CD14-positive monocyte (primary cell): ENCODE data around the gene NHS. TPM values are rescaled to one million over a fixed set of nuclear protein-coding genes. Genes with fewer than 3 reads are reported as not detected.

ENCODE experiments used
- DNase-seq, 3 donors: peaks; one replicate each; pipeline ENCODE4 v3.0.0-alpha.2; 2011 to 2022
- H2AFZ ChIP-seq: 2 replicates; pipeline ENCODE4 v1.6.0; 2012; ENCODE audit warnings: mild to moderate bottlenecking, low read depth, low read length, inconsistent platforms; ENCODE audit not compliant: insufficient read depth, poor library complexity, severe bottlenecking
- H3K27ac ChIP-seq, 2 donors: 1 replicate in 1 of 2; 2 replicates in 1 of 2; pipeline ENCODE4 v1.5.1; 2012 to 2013; ENCODE audit warnings: low read length in 2 of 2, control low read depth in 1 of 2, inconsistent platforms in 1 of 2, low read depth in 1 of 2, mild to moderate bottlenecking in 1 of 2
- H3K27me3 ChIP-seq, 2 donors: one replicate each; pipeline versions ENCODE4 v1.6.0 to v1.6.1; 2011 to 2013; ENCODE audit warnings: low read length in 2 of 2; ENCODE audit not compliant: control insufficient read depth in 2 of 2, insufficient read depth in 2 of 2
- H3K36me3 ChIP-seq, 2 donors: replicated peaks in 1 of 2; 1 replicate in 1 of 2; 2 replicates in 1 of 2; pipeline versions ENCODE4 v1.5.1 to v1.6.1; 2012 to 2013; ENCODE audit warnings: low read length in 2 of 2, control low read depth in 1 of 2, inconsistent platforms in 1 of 2, mild to moderate bottlenecking in 1 of 2; ENCODE audit not compliant: insufficient read depth in 2 of 2, control insufficient read depth in 1 of 2
- H3K4me1 ChIP-seq, 2 donors: 1 replicate in 1 of 2; 2 replicates in 1 of 2; pipeline versions ENCODE4 v1.5.1 to v1.6.1; 2012 to 2013; ENCODE audit warnings: low read length in 2 of 2, control low read depth in 1 of 2, inconsistent platforms in 1 of 2, mild to moderate bottlenecking in 1 of 2, moderate library complexity in 1 of 2; ENCODE audit not compliant: insufficient read depth in 2 of 2, control insufficient read depth in 1 of 2
- H3K4me2 ChIP-seq: replicated peaks from 2 replicates; pipeline ENCODE3; 2012; ENCODE audit warnings: low read length, moderate library complexity, mild to moderate bottlenecking; ENCODE audit not compliant: poor library complexity, severe bottlenecking; ENCODE audit errors: extremely low read depth
- H3K4me3 ChIP-seq, 3 experiments: fragments of 200-600 bp in 1 of 3; sonication (generic) in 1 of 3; replicated peaks in 1 of 3; 1 replicate in 2 of 3; 2 replicates in 1 of 3; pipeline ENCODE4 v1.5.1; 2011 to 2013; ENCODE audit warnings: low read length in 3 of 3, mild to moderate bottlenecking in 3 of 3, control low read depth in 2 of 3, low read depth in 2 of 3, inconsistent platforms in 1 of 3, moderate library complexity in 1 of 3
- H3K79me2 ChIP-seq: 2 replicates; pipeline ENCODE4 v1.6.0; 2012; ENCODE audit warnings: mild to moderate bottlenecking, control low read depth, inconsistent platforms, low read length, moderate library complexity; ENCODE audit not compliant: insufficient read depth
- H3K9ac ChIP-seq: 2 replicates; pipeline ENCODE4 v1.6.0; 2017; ENCODE audit warnings: low read length, mild to moderate bottlenecking; ENCODE audit not compliant: insufficient read depth, poor library complexity, severe bottlenecking
- H3K9me3 ChIP-seq, 2 donors: replicated peaks in 1 of 2; 1 replicate in 1 of 2; 2 replicates in 1 of 2; pipeline versions ENCODE4 v1.5.1 to v1.6.1; 2012 to 2013; ENCODE audit warnings: low read length in 2 of 2, control low read depth in 1 of 2; ENCODE audit not compliant: control insufficient read depth in 1 of 2, insufficient read depth in 1 of 2
- H4K20me1 ChIP-seq: 2 replicates; pipeline ENCODE4 v1.6.0; 2012; ENCODE audit warnings: mild to moderate bottlenecking, low read length, control low read depth, moderate library complexity; ENCODE audit not compliant: insufficient read depth
- H3K27ac Mint-ChIP-seq, 7 donors: one replicate each; pipeline ENCODE4 v1.8.0; 2020; ENCODE audit warnings: mild to moderate bottlenecking in 7 of 7, mixed read lengths in 7 of 7, moderate library complexity in 6 of 7, inconsistent platforms in 2 of 7
- H3K27me3 Mint-ChIP-seq, 3 donors: one replicate each; pipeline ENCODE4 v1.8.0; 2021 to 2022; ENCODE audit warnings: low read depth in 3 of 3, mild to moderate bottlenecking in 3 of 3, mixed read lengths in 3 of 3, moderate library complexity in 3 of 3, inconsistent platforms in 1 of 3
- H3K36me3 Mint-ChIP-seq, 2 donors: one replicate each; pipeline ENCODE4 v1.8.0; 2020; ENCODE audit warnings: mixed read lengths in 2 of 2, inconsistent platforms in 1 of 2, mild to moderate bottlenecking in 1 of 2
- H3K4me1 Mint-ChIP-seq: one replicate; pipeline ENCODE4 v1.8.0; 2020; ENCODE audit warnings: mild to moderate bottlenecking, mixed read lengths
- H3K4me3 Mint-ChIP-seq, 2 donors: one replicate each; pipeline ENCODE4 v1.8.0; 2020; ENCODE audit warnings: mild to moderate bottlenecking in 2 of 2, mixed read lengths in 2 of 2, moderate library complexity in 1 of 2
- H3K9me3 Mint-ChIP-seq, 7 donors: one replicate each; pipeline ENCODE4 v1.8.0; 2020 to 2022; ENCODE audit warnings: mixed read lengths in 7 of 7, mild to moderate bottlenecking in 6 of 7, moderate library complexity in 6 of 7, inconsistent platforms in 2 of 7
- WGBS: methylation state at CpG from one replicate; pipeline ENCODE4 v1.1.5; 2013; ENCODE audit warnings: missing lambda C conversion rate; ENCODE audit not compliant: insufficient coverage; 5-methylcytosine and 5-hydroxymethylcytosine counted together
- intact Hi-C, 2 donors: fragments of 100-400 bp; cut with micrococcal nuclease; formaldehyde crosslinking; loops; one replicate each; pipeline versions ENCODE4 v1.15.0 to v1.15.1; 2023
- polyA plus RNA-seq, 3 donors: library from polyadenylated mRNA; depleted of rRNA in 1 of 3; unstranded in 2 of 3; stranded (reverse) in 1 of 3; fragments of 300-500 nt in 2 of 3; fragments of >200 nt in 1 of 3; fragmentation: Illumina TruSeq in 2 of 3; gene quantifications; 1 replicate in 2 of 3; 2 replicates in 1 of 3; pipeline ENCODE4 v1.2.3, GENCODE V29; 2012 to 2021
- TF ChIP-seq, protein P1 (sequence below): fragments of 200-600 bp; IDR thresholded peaks from one replicate; pipeline ENCODE4 v1.8.0; 2022; ENCODE audit warnings: antibody characterized with exemption, mild to moderate bottlenecking

The NHS gene
- polyA plus RNA-seq, 3 donors = 0.86 to 1.8 (median 1.3) TPM

DNA sequence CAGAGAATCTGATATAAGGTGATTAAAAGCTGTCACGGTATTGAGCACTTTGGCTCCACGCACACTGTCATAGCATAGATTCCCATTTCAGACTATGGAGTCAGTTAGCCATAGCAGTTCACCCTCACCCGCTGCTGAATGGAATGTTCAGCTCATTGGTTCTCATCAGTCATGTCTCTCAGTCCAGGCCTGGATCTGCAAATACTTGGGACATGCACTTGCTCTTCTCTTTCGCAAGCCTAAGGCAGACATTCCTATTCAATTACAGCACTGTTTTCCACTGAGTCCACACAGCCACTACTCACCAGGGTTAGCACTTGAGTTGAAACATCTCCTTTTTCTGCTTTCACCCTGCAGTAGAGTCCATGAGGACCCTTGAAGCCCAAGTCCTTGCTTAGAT is 331.7 kb downstream of the NHS start:
- intact Hi-C loops = no loop called here
- no peak overlapping the region for H3K4me2 ChIP-seq
- TF ChIP-seq, protein P1, sequence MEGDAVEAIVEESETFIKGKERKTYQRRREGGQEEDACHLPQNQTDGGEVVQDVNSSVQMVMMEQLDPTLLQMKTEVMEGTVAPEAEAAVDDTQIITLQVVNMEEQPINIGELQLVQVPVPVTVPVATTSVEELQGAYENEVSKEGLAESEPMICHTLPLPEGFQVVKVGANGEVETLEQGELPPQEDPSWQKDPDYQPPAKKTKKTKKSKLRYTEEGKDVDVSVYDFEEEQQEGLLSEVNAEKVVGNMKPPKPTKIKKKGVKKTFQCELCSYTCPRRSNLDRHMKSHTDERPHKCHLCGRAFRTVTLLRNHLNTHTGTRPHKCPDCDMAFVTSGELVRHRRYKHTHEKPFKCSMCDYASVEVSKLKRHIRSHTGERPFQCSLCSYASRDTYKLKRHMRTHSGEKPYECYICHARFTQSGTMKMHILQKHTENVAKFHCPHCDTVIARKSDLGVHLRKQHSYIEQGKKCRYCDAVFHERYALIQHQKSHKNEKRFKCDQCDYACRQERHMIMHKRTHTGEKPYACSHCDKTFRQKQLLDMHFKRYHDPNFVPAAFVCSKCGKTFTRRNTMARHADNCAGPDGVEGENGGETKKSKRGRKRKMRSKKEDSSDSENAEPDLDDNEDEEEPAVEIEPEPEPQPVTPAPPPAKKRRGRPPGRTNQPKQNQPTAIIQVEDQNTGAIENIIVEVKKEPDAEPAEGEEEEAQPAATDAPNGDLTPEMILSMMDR = no peak
- H3K9ac ChIP-seq = no peak overlapping the region
- peaks cover 6 to 9% (median 8%) of the 10 kb centered on the region in 3 donors for H3K27me3 Mint-ChIP-seq
- WGBS = no CpG with 5 or more reads among the region's 4 CpGs
- no peak overlapping the region for H2AFZ ChIP-seq
- H3K79me2 ChIP-seq = no peaks in the 10 kb centered on the region
- H3K27ac Mint-ChIP-seq = no peak overlapping the region
- no peaks in the 10 kb centered on the region for H3K36me3 Mint-ChIP-seq
- no peaks in the 10 kb centered on the region for H4K20me1 ChIP-seq
- no peak overlapping the region for H3K27ac ChIP-seq
- no peak overlapping the region for H3K4me3 ChIP-seq
- H3K4me3 Mint-ChIP-seq = no peak overlapping the region
- H3K4me1 ChIP-seq = no peaks in the 10 kb centered on the region
- H3K9me3 Mint-ChIP-seq = no peaks in the 10 kb centered on the region
- DNase-seq = no peak
- H3K4me1 Mint-ChIP-seq = peaks cover 2% of the 10 kb centered on the region
- H3K9me3 ChIP-seq = no peaks in the 10 kb centered on the region
- no peaks in the 10 kb centered on the region for H3K36me3 ChIP-seq
- H3K27me3 ChIP-seq = no peaks in the 10 kb centered on the region

DNA sequence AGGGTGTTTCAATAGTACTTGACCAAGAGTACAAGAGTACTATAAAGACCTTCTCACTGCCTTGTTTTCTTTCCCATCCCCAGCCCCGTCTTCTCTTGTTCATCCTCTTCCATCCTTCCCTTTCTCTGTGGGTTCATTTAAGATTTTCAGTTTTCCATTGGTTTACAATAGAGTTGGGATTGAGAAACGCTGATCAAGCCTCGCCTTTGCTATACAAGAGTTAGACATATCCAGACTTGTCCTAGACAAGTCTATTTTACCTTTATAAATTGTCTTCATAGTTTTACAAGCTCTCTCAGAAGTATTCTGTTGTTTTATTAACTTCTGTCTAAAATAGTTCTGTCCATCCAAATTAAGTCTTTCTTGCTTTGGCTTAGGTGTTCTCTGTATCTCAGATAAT is 332.7 kb downstream of the NHS start:
- Histone ChIP-seq H4K20me1 (no peaks in the 10 kb centered on the region), H3K27ac (no peak overlapping the region), H3K79me2 (no peaks in the 10 kb centered on the region), H3K9ac (no peak overlapping the region), H3K27me3 (no peaks in the 10 kb centered on the region), H3K9me3 (no peaks in the 10 kb centered on the region), H3K4me2 (no peak overlapping the region), H2AFZ (no peak overlapping the region), H3K4me3 (no peak overlapping the region), H3K4me1 (no peaks in the 10 kb centered on the region), H3K36me3 (no peaks in the 10 kb centered on the region)
- no peak for DNase-seq
- Mint-ChIP-seq H3K9me3 (no peaks in the 10 kb centered on the region), H3K4me3 (no peak overlapping the region), H3K27ac (no peak overlapping the region), H3K4me1 (peaks cover 2% of the 10 kb centered on the region), H3K36me3 (no peaks in the 10 kb centered on the region), H3K27me3 (peaks cover 4 to 9% (median 7%) of the 10 kb centered on the region in 3 donors)
- intact Hi-C loops = no loop called here
- no CpG with 5 or more reads among the region's 3 CpGs for WGBS
- TF ChIP-seq, protein P1 = no peak
